Adrenal gland (tissue), 12 donors: ENCODE data around the gene INHBA. TPM values are rescaled to one million over a fixed set of nuclear protein-coding genes. Genes with fewer than 3 reads are reported as not detected.

ENCODE experiments used
- DNase-seq, 7 donors: peaks; one replicate each; pipeline ENCODE4 v3.0.0-alpha.2; 2019 to 2020
- H3K27ac ChIP-seq, 5 donors: fragments of 200-600 bp; sonication (generic) in 4 of 5; 1 replicate in 3 of 5; 2 replicates in 2 of 5; pipeline versions ENCODE4 v1.5.1 to v1.8.0; 2016 to 2020; ENCODE audit warnings: mild to moderate bottlenecking in 1 of 5
- H3K27me3 ChIP-seq: fragments of 200-600 bp; 2 replicates; pipeline ENCODE4 v1.8.0; 2021
- H3K36me3 ChIP-seq, 2 donors: fragments of 200-600 bp; replicated peaks in 1 of 2; 1 replicate in 1 of 2; 2 replicates in 1 of 2; pipeline versions ENCODE4 v1.5.1 to v1.8.0; 2018 to 2022
- H3K4me1 ChIP-seq, 2 donors: fragments of 200-600 bp; replicated peaks in 1 of 2; 1 replicate in 1 of 2; 2 replicates in 1 of 2; pipeline versions ENCODE4 v1.5.1 to v1.8.0; 2018 to 2021
- H3K4me3 ChIP-seq, 4 donors: fragments of 200-600 bp; sonication (generic) in 3 of 4; one replicate each; pipeline ENCODE4 v1.5.1; 2016 to 2018
- H3K9me3 ChIP-seq, 3 donors: fragments of 200-600 bp; sonication (generic) in 1 of 3; replicated peaks in 1 of 3; 1 replicate in 2 of 3; 2 replicates in 1 of 3; pipeline versions ENCODE4 v1.5.1 to v1.8.0; 2016 to 2021
- CTCF ChIP-seq, 6 experiments: fragments of 450-650 bp in 4 of 6; fragments of 200-600 bp in 2 of 6; sonication (generic) in 1 of 6; IDR thresholded peaks; 1 replicate in 5 of 6; 2 replicates in 1 of 6; pipeline versions ENCODE4 v1.5.1 to v1.8.0; 2016 to 2021; ENCODE audit warnings: antibody characterized with exemption in 6 of 6, mild to moderate bottlenecking in 2 of 6, moderate library complexity in 1 of 6
- POLR2A ChIP-seq, 2 donors: fragments of 450-650 bp; IDR thresholded peaks; one replicate each; pipeline ENCODE4 v1.6.1; 2017; ENCODE audit warnings: antibody characterized with exemption in 2 of 2, mild to moderate bottlenecking in 2 of 2, moderate library complexity in 1 of 2
- WGBS, 4 donors: extraction: QIAGEN DNeasy Blood & Tissue Kit in 2 of 4; methylation state at CpG; one replicate each; pipeline versions ENCODE4 v1.1.5 to v1.1.7; 2013 to 2017; 5-methylcytosine and 5-hydroxymethylcytosine counted together
- intact Hi-C, 2 donors: fragments of 100-400 bp; cut with DNase I; formaldehyde crosslinking; loops; one replicate each; pipeline versions ENCODE4 v1.14.1 to v1.15.0; 2022 to 2023
- polyA plus RNA-seq, 3 donors: library from polyadenylated mRNA; stranded (reverse); fragments of 200-250 nt in 2 of 3; fragments of 350-450 nt in 1 of 3; fragmentation: Illumina TruSeq in 1 of 3; extraction: RNeasy Lipid Tissue Mini Kit (QIAGEN cat#74804) in 1 of 3; gene quantifications; one replicate each; pipeline ENCODE4 v1.2.3, GENCODE V29; 2013 to 2014
- total RNA-seq, 9 donors: library from RNA; depleted of rRNA in 4 of 9; stranded (reverse); fragments of >200 nt in 4 of 9; fragments of 120-200 nt in 1 of 9; fragmentation: NEBNext Ultra II Directional in 1 of 9; extraction: Animal tissue kit (Norgen Biotek cat#: 25700) in 1 of 9; gene quantifications; one replicate each; pipeline versions ENCODE4 v1.1.0 to v1.2.4, GENCODE V29; 2013 to 2023
- donor health status: healthy with polysubstance abuse.
- donor health status: Bipolar disorder and iron deficiency.
- donor health status: DM: yes; HTN: yes; CAD: no.
- donor health status: DM: no; HTN: no; CAD: no.
- donor health status: DM: no; HTN: no; CAD: no.
- donor health status: DM: yes; HTN: yes; CAD: no.

Gene INHBA
- total and polyA plus RNA-seq, 12 donors: 0.35 to 4.1 (median 0.89) TPM

DNA sequence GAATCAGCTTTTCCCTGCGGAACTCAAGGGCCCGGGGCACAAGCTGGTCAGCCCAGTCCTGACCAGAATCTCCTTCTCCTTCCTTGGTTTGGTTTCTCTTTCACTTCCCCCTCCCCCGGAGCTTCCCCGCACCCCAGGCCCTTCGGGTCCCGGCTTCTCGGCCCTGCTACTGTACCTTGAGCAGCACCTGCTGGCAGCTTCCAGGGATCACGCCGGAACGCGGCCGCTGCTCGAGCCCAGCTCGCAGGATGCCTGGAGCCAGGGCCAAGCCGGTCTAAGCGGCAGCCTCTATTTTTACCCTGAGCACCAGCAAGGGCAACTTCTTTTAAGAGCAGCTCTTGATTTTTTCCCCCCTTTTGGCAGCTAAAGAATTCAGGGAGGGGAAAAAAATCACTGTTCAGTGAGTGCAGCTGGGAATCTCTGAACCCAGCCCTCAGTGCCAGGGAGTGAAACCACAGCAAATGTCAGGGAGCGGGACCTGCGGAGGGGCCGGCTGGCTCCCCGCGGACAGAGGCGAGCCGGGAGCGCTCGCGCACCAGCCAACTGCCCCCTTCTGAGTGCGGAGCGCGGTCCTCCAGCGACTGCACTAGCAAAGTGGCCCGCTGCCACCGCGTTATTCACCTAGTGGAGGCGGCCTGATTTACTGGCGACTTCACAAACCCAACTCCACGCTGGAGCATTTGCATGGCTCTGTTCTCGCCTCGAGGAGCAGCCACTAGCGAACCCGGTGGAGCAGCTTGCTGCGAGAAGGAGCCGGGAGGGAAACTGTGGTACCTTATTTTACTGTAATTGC lies 2.4 kb upstream of the INHBA start:
- Histone ChIP-seq H3K4me1 (peaks cover 0 to 7% of the 10 kb centered on the region in 2 donors), H3K27me3 (no peaks in the 10 kb centered on the region), H3K4me3 (peak overlapping the region; percentile 34 to 64 (median 44)), H3K36me3 (no peaks in the 10 kb centered on the region), H3K27ac (peak overlapping the region; percentile 4 to 85 (median 67)), H3K9me3 (no peaks in the 10 kb centered on the region)
- WGBS, 4 donors: 1 to 2% (median 2%) methylated on average over 25 to 42 of the region's 42 CpGs
- intact Hi-C loops: loop anchor here in 1 of 2 donors (10.0 kb wide), 1 partner anchor 701 kb away; no protein-coding TSS in a partner anchor
- TF ChIP-seq POLR2A (IDR thresholded peaks at IDR 0.05) (peak; percentile 9 to 34), CTCF (IDR thresholded peaks at IDR 0.05) (peak; percentile 50 to 81 (median 68))
- DNase-seq: peak; percentile 86 to 96 (median 93)

GRCh38 chr7:41701068-41701941 lies 1.6 kb downstream of the INHBA start:
- no peak for DNase-seq
- H3K27ac ChIP-seq: no peak overlapping the region
- H3K36me3 ChIP-seq: no peaks in the 10 kb centered on the region
- intact Hi-C loops: loop anchor here in 1 of 2 donors (10.0 kb wide), 1 partner anchor 697 kb away; no protein-coding TSS in a partner anchor
- no peaks in the 10 kb centered on the region for H3K27me3 ChIP-seq
- no peaks in the 10 kb centered on the region for H3K9me3 ChIP-seq
- TF ChIP-seq CTCF (IDR thresholded peaks at IDR 0.05) (no peak), POLR2A (IDR thresholded peaks at IDR 0.05) (no peak)
- H3K4me3 ChIP-seq: peak overlapping the region in 1 of 4 donors; percentile 55
- WGBS, 4 donors: 58 to 66% (median 62%) methylated on average over 13 of the region's 13 CpGs
- H3K4me1 ChIP-seq: peaks cover 8 to 11% of the 10 kb centered on the region in 2 donors

- Histone ChIP-seq H3K27me3 (no peaks in the 10 kb centered on the region), H3K27ac (peak overlapping the region in 1 of 5 donors; percentile 67), H3K4me1 (peaks cover 3 to 11% of the 10 kb centered on the region in 2 donors), H3K4me3 (peak overlapping the region in 2 of 4 donors; percentile 32 to 55), H3K9me3 (no peaks in the 10 kb centered on the region), H3K36me3 (no peaks in the 10 kb centered on the region)
- no peak for TF ChIP-seq CTCF (IDR thresholded peaks at IDR 0.05)
- no peak for TF ChIP-seq POLR2A (IDR thresholded peaks at IDR 0.05)
- intact Hi-C loops: loop anchor here in 1 of 2 donors (10.0 kb wide), 1 partner anchor 695 kb away; no protein-coding TSS in a partner anchor
- 2 to 5% (median 3%) methylated on average over 18 of the region's 18 CpGs for WGBS, 4 donors
- no peak for DNase-seq
Measured at GRCh38 chr7:41700044-41700471, 2.8 kb downstream of the INHBA start.

DNA sequence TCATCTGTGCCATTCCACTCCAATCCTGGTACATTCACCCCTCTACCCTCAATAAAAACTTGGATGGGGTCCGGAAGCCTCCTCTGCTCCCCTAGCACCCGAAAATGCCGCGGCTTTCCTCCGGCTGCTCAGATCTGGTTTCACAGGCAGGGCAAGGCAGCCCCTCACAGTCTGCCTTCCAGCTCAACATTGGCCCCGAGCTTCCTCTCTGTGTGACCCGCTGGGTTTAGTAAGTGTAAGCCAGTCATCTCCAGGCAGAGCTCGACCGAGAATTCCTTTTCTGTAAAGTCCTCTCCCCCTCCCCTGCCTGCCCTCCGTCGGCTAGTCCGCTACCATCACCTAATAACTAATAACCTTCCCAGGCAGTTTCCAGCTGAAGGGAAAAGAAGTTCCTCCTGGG lies 3.4 kb downstream of the INHBA start:
- peak overlapping the region in 3 of 5 donors; percentile 27 to 67 (median 60) for H3K27ac ChIP-seq
- WGBS, 4 donors: 2 to 8% (median 5%) methylated on average over 12 of the region's 12 CpGs
- intact Hi-C loops: no loop called here
- no peaks in the 10 kb centered on the region for H3K9me3 ChIP-seq
- peak in 2 of 7 donors; percentile 31 to 46 for DNase-seq
- no peak for TF ChIP-seq CTCF (IDR thresholded peaks at IDR 0.05)
- TF ChIP-seq POLR2A (IDR thresholded peaks at IDR 0.05): peak in 1 of 2 donors; percentile 27
- peaks cover 3 to 11% of the 10 kb centered on the region in 2 donors for H3K4me1 ChIP-seq
- no peaks in the 10 kb centered on the region for H3K36me3 ChIP-seq
- H3K4me3 ChIP-seq: peak overlapping the region in 2 of 4 donors; percentile 32 to 55
- no peaks in the 10 kb centered on the region for H3K27me3 ChIP-seq
